ENCODE measurements around the gene PPP6R2.

The PPP6R2 gene

GRCh38 chr22:50440544-50441249 is 97.6 kb downstream of the PPP6R2 start:
- Histone ChIP-seq H3K36me3 (ENCODE audit: low read depth) (peaks cover 38% of the 10 kb centered on the region), H3K9me3 (ENCODE audit: severe bottlenecking) (no peaks in the 10 kb centered on the region), H3K4me1 (ENCODE audit: insufficient read depth, poor library complexity, severe bottlenecking) (no peaks in the 10 kb centered on the region), H3K4me3 (ENCODE audit: severe bottlenecking) (no peak overlapping the region), H3K27ac (ENCODE audit: poor library complexity, severe bottlenecking) (no peak overlapping the region), H3K27me3 (ENCODE audit: insufficient read depth, poor library complexity, severe bottlenecking) (no peaks in the 10 kb centered on the region)
- no peak for TF ChIP-seq CTCF (IDR thresholded peaks at IDR 0.05; ENCODE audit: poor library complexity, severe bottlenecking)
- DNase-seq (ENCODE audit: low spot score) (peak; percentile 43), ATAC-seq (ENCODE audit: low read depth) (no peak)

- H3K4me3 ChIP-seq (ENCODE audit: severe bottlenecking): no peak overlapping the region
- ATAC-seq (ENCODE audit: low read depth) (no peak), DNase-seq (ENCODE audit: low spot score) (peak; percentile 53)
- H3K27me3 ChIP-seq (ENCODE audit: insufficient read depth, poor library complexity, severe bottlenecking): no peaks in the 10 kb centered on the region
- TF ChIP-seq CTCF (IDR thresholded peaks at IDR 0.05; ENCODE audit: poor library complexity, severe bottlenecking): no peak
- H3K27ac ChIP-seq (ENCODE audit: poor library complexity, severe bottlenecking): no peak overlapping the region
- no peaks in the 10 kb centered on the region for H3K4me1 ChIP-seq (ENCODE audit: insufficient read depth, poor library complexity, severe bottlenecking)
- peaks cover 40% of the 10 kb centered on the region for H3K36me3 ChIP-seq (ENCODE audit: low read depth)
- no peaks in the 10 kb centered on the region for H3K9me3 ChIP-seq (ENCODE audit: severe bottlenecking)
Measured at GRCh38 chr22:50441428-50441993, 98.4 kb downstream of the PPP6R2 start.

GRCh38 chr22:50443197-50443596 is 100.1 kb downstream of the PPP6R2 start:
- no peaks in the 10 kb centered on the region for H3K9me3 ChIP-seq (ENCODE audit: severe bottlenecking)
- no peak for ATAC-seq (ENCODE audit: low read depth)
- H3K27me3 ChIP-seq (ENCODE audit: insufficient read depth, poor library complexity, severe bottlenecking): no peaks in the 10 kb centered on the region
- no peaks in the 10 kb centered on the region for H3K4me1 ChIP-seq (ENCODE audit: insufficient read depth, poor library complexity, severe bottlenecking)
- no peak overlapping the region for H3K27ac ChIP-seq (ENCODE audit: poor library complexity, severe bottlenecking)
- DNase-seq (ENCODE audit: low spot score): peak; percentile 54
- H3K4me3 ChIP-seq (ENCODE audit: severe bottlenecking): no peak overlapping the region
- peaks cover 35% of the 10 kb centered on the region for H3K36me3 ChIP-seq (ENCODE audit: low read depth)
- TF ChIP-seq CTCF (IDR thresholded peaks at IDR 0.05; ENCODE audit: poor library complexity, severe bottlenecking): no peak

GRCh38 chr22:50443801-50444625 is 100.9 kb downstream of the PPP6R2 start:
- peaks cover 26% of the 10 kb centered on the region for H3K36me3 ChIP-seq (ENCODE audit: low read depth)
- peak; percentile 61 for DNase-seq (ENCODE audit: low spot score)
- no peak for ATAC-seq (ENCODE audit: low read depth)

More at GRCh38 chr22:50443801-50444625, 100.9 kb downstream of the PPP6R2 start:
- H3K27me3 ChIP-seq (ENCODE audit: insufficient read depth, poor library complexity, severe bottlenecking): no peaks in the 10 kb centered on the region
- no peak overlapping the region for H3K4me3 ChIP-seq (ENCODE audit: severe bottlenecking)
- H3K4me1 ChIP-seq (ENCODE audit: insufficient read depth, poor library complexity, severe bottlenecking): no peaks in the 10 kb centered on the region
- H3K9me3 ChIP-seq (ENCODE audit: severe bottlenecking): no peaks in the 10 kb centered on the region
- H3K27ac ChIP-seq (ENCODE audit: poor library complexity, severe bottlenecking): no peak overlapping the region
- no peak for TF ChIP-seq CTCF (IDR thresholded peaks at IDR 0.05; ENCODE audit: poor library complexity, severe bottlenecking)

All from RWPE2 (cell line).